ENCODE results near the gene SHC1. TPM values are rescaled to one million over a fixed set of nuclear protein-coding genes. Genes with fewer than 3 reads are reported as not detected.

Gene SHC1
- total and polyA plus RNA-seq, 2 donors = 61.2 to 110 TPM

- H3K4me1 ChIP-seq (ENCODE audit: insufficient read depth) = no peaks in the 10 kb centered on the region
- H3K36me3 ChIP-seq (ENCODE audit: insufficient read depth) = no peaks in the 10 kb centered on the region
- WGBS = 10% methylated on average over 6 of the region's 6 CpGs
- no peak for DNase-seq (ENCODE audit: extremely low spot score)
- H3K27ac ChIP-seq (ENCODE audit: low read depth) = no peak overlapping the region
- peak overlapping the region; percentile 44 for H3K4me3 ChIP-seq (ENCODE audit: low read depth, low read length)
Measured at GRCh38 chr1:154956544-154956941, 14.0 kb downstream of the SHC1 start.

- peak within 1 kb of the TSS; percentile 58 for H3K27ac ChIP-seq (ENCODE audit: low read depth)
- peak; percentile 94 for DNase-seq (ENCODE audit: extremely low spot score)
- no peaks in the 10 kb centered on the region for H3K4me1 ChIP-seq (ENCODE audit: insufficient read depth)
- no peaks in the 10 kb centered on the region for H3K36me3 ChIP-seq (ENCODE audit: insufficient read depth)
- WGBS = under 1% methylated on average over 18 of the region's 18 CpGs
- peak within 1 kb of the TSS; percentile 44 for H3K4me3 ChIP-seq (ENCODE audit: low read depth, low read length)
Measured at GRCh38 chr1:154955718-154956543, 14.6 kb downstream of the SHC1 start, which contains the start of gene PBXIP1. TSS of gene PBXIP1 (minus strand) at chr1:154956099. CDS start at chr1:154953721, 2,378 bp downstream.

DNA sequence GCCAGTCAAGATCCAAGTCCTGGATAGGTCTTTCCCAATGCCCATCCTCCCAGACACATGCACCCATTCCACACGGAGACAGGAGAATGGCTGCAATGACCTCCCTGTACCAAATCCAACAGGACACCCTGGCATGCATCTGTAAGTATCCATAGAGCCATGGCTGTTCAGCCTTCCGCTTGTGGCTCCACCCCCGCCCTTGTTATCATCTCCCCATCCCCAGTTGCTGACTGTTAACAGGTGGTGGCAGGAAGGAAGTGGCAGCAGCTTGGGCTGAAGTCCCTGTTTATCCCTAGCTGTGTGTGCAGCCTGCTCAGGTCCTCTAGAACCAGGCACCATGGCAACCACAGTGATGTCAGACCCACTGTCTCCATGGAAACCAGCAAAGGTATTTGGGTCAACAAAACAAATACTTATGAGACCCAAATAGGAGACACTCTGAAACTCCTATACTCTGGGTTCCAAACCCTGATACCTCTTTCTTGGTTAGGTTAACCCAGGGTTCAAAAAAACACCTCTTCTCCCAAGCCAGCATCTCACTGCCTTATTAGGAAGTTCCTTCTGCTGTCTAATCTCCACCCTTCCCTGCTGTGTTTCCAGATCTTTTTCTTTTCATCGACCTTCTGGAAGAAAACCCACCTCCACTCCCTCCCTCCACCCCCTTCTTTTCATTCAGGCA, 15.4 kb downstream of the SHC1 start:
- H3K4me3 ChIP-seq (ENCODE audit: low read depth, low read length) = peak overlapping the region; percentile 44
- no peaks in the 10 kb centered on the region for H3K4me1 ChIP-seq (ENCODE audit: insufficient read depth)
- 5% methylated on average over 4 of the region's 4 CpGs for WGBS
- no peak for DNase-seq (ENCODE audit: extremely low spot score)
- no peaks in the 10 kb centered on the region for H3K36me3 ChIP-seq (ENCODE audit: insufficient read depth)
- H3K27ac ChIP-seq (ENCODE audit: low read depth) = peak overlapping the region; percentile 53

DNA sequence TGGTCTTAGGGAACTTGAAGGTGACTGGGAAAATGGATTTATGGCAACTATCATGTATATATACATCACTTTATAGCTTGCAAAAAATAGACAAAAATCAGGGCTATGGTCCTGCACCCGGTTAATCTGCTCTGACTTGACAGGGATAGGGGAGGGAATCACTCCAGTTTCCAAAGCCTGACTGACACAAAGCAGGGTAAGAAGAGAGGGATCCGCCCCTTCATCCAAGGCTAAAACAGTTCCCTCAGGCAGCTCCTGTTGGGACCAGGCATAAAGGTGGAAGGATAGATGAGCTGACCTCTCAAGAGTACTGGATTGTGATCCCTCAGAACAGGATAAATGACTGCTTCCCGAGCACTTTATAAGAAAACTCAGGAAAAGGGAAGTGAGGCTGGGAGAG, 16.0 kb downstream of the SHC1 start:
- no peak for DNase-seq (ENCODE audit: extremely low spot score)
- 58% methylated on average over 3 of the region's 3 CpGs for WGBS
- Histone ChIP-seq H3K27ac (ENCODE audit: low read depth) (no peak overlapping the region), H3K4me3 (ENCODE audit: low read depth, low read length) (no peak overlapping the region), H3K4me1 (ENCODE audit: insufficient read depth) (no peaks in the 10 kb centered on the region), H3K36me3 (ENCODE audit: insufficient read depth) (no peaks in the 10 kb centered on the region)

- 70% methylated on average over 2 of the region's 2 CpGs for WGBS
- DNase-seq (ENCODE audit: extremely low spot score) = no peak
- H3K4me1 ChIP-seq (ENCODE audit: insufficient read depth) = no peaks in the 10 kb centered on the region
- H3K27ac ChIP-seq (ENCODE audit: low read depth) = no peak overlapping the region
- no peaks in the 10 kb centered on the region for H3K36me3 ChIP-seq (ENCODE audit: insufficient read depth)
- H3K4me3 ChIP-seq (ENCODE audit: low read depth, low read length) = no peak overlapping the region
Measured at GRCh38 chr1:154953611-154954038, 16.9 kb downstream of the SHC1 start.

DNA sequence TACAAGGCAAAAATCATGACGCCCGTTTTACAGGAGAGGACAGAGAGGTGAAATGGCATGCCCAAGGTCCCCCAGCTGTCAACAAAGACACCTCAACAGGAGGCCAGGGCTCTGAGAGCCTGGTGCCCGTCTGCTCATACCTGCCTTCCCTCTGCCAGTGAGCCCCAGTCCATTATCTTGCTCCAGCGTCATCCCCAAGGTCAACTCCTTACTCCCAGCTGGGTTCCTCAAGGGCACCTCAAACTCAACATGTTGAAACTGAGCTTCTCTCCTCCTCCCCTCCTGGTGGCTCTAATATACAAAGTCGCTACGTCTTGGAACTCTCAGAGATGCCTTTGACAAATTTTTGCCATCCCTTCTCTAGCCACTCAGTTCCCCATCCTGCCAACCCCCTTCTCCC, 17.9 kb downstream of the SHC1 start:
- 82% methylated on average over 6 of the region's 6 CpGs for WGBS
- Histone ChIP-seq H3K4me3 (ENCODE audit: low read depth, low read length) (no peak overlapping the region), H3K36me3 (ENCODE audit: insufficient read depth) (no peaks in the 10 kb centered on the region), H3K27ac (ENCODE audit: low read depth) (no peak overlapping the region), H3K4me1 (ENCODE audit: insufficient read depth) (no peaks in the 10 kb centered on the region)
- no peak for DNase-seq (ENCODE audit: extremely low spot score)

- WGBS = 67% methylated on average over 15 of the region's 15 CpGs
- no peak overlapping the region for H3K27ac ChIP-seq (ENCODE audit: low read depth)
- no peaks in the 10 kb centered on the region for H3K36me3 ChIP-seq (ENCODE audit: insufficient read depth)
- no peak for DNase-seq (ENCODE audit: extremely low spot score)
- no peak overlapping the region for H3K4me3 ChIP-seq (ENCODE audit: low read depth, low read length)
- no peaks in the 10 kb centered on the region for H3K4me1 ChIP-seq (ENCODE audit: insufficient read depth)
Measured at GRCh38 chr1:154951901-154952657, 18.5 kb downstream of the SHC1 start.

- 91% methylated on average over 11 of the region's 11 CpGs for WGBS
- H3K36me3 ChIP-seq (ENCODE audit: insufficient read depth) = no peaks in the 10 kb centered on the region
- no peak overlapping the region for H3K27ac ChIP-seq (ENCODE audit: low read depth)
- no peak for DNase-seq (ENCODE audit: extremely low spot score)
- H3K4me3 ChIP-seq (ENCODE audit: low read depth, low read length) = no peak overlapping the region
- no peaks in the 10 kb centered on the region for H3K4me1 ChIP-seq (ENCODE audit: insufficient read depth)
Measured at GRCh38 chr1:154948079-154948478, 22.5 kb downstream of the SHC1 start.

DNA sequence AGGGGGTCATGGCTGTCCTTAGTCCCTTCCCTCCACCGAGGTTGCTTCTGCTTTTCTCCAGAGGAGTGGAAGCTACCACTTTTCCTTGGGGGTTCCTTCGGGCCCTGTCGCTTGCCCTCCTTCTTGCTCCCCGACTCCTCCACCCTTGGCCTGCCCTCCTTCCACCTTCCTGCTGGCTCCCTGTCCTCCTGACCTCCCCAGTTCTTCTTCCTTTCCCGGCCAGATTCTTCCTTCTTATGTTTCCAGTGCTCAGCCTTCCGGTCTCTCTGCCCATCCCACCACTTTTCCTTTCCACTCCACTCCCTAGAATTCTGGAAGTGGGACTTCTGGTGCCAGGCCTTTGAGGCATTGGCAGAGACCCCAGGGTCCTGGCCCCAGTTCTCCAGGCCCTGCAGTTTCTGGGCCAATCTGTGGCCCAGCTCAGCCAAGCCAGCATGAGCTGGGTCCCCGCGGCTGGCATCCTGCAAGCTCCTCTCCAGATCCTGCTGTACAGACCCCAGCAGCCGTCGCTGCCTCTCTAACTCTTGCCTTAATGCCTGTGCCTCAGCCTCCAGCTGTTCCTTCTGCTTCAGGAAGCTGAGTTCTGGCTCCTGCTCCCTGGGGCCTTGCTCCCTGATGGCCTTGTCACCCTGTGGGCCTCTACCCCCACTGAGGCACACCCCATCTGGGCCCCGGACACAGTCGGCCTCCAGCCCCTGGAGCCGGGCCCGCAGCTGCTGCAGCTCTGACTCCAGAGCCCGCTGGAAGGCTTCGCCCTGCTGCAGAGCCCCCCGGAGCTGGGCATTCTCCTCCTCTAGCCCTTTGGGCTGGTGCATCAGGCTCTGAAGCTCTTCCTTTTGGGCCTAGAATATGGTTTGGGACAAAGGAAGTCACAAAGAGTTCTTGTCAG, 24.3 kb downstream of the SHC1 start:
- H3K36me3 ChIP-seq (ENCODE audit: insufficient read depth) = no peaks in the 10 kb centered on the region
- no peak overlapping the region for H3K27ac ChIP-seq (ENCODE audit: low read depth)
- H3K4me1 ChIP-seq (ENCODE audit: insufficient read depth) = no peaks in the 10 kb centered on the region
- no peak overlapping the region for H3K4me3 ChIP-seq (ENCODE audit: low read depth, low read length)
- no peak for DNase-seq (ENCODE audit: extremely low spot score)
- 85% methylated on average over 17 of the region's 17 CpGs for WGBS

DNA sequence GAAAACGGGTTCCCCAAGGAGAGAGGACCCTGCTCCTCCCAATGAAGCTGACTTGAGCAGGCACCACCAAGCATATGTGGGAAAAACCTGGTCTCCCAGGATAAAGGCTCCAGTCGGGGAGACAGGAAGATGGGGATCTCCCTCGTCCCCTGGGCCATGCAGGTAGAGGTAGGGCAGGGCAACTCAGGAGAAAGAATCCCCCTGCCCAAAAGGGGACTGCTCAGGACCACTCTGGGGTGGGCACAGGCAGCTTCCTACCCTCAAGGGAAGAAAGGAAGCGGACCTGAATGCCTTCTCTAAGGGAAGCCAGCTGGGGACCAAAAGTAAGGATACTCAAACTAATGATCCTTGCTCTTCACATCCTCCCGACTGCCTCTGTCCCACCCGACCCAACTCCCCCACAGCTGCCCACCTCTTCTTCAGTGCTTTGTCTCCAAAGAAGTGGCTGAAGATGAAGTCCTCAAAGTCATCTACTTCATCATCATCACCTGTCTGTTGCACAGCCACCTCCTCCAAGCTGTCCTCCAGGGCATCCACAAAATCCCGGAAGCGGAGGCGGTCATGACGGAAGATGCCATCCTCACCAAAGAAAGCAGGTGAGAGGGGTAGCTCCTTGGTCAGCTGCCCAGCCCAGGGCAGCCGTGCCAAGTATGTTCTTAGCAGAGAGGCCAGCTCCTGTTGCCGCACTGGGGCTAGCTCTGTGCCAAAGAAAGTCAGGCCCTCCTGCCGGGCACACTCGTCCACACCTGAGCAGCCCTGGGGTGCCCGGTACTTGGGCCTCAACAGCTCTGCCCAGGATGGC, 25.2 kb downstream of the SHC1 start:
- Histone ChIP-seq H3K27ac (ENCODE audit: low read depth) (no peak overlapping the region), H3K4me1 (ENCODE audit: insufficient read depth) (no peaks in the 10 kb centered on the region), H3K36me3 (ENCODE audit: insufficient read depth) (no peaks in the 10 kb centered on the region), H3K4me3 (ENCODE audit: low read depth, low read length) (no peak overlapping the region)
- WGBS = 84% methylated on average over 15 of the region's 15 CpGs
- DNase-seq (ENCODE audit: extremely low spot score) = no peak

GRCh38 chr1:154944401-154945159, 26.0 kb downstream of the SHC1 start:
- Histone ChIP-seq H3K4me1 (ENCODE audit: insufficient read depth) (no peaks in the 10 kb centered on the region), H3K27ac (ENCODE audit: low read depth) (no peak overlapping the region), H3K4me3 (ENCODE audit: low read depth, low read length) (no peak overlapping the region), H3K36me3 (ENCODE audit: insufficient read depth) (no peaks in the 10 kb centered on the region)
- DNase-seq (ENCODE audit: extremely low spot score) = no peak
- WGBS = 42% methylated on average over 9 of the region's 9 CpGs
